Activated naive CD4-positive, alpha-beta T cell treated with anti-CD3 and anti-CD28 coated beads, Interleukin-2, amount 50 U/mL, for 72 hours (primary cell): ENCODE results near the gene MAP7D2. TPM values are rescaled to one million over a fixed set of nuclear protein-coding genes. Genes with fewer than 3 reads are reported as not detected.

Experiments used
- ATAC-seq, 2 donors: fragments of 150-1000 bp; cut with Tn5 transposase; 2 replicates each; pipeline ENCODE4 v1.10.0; 2021; ENCODE audit warnings: mild to moderate bottlenecking in 2 of 2, moderate library complexity in 2 of 2
- DNase-seq, 2 donors: peaks; one replicate each; pipeline ENCODE4 v3.0.0; 2021 to 2022; ENCODE audit warnings: low spot score in 2 of 2
- H3K27ac Mint-ChIP-seq, 2 donors: one replicate each; pipeline ENCODE4 v1.8.0; 2022; ENCODE audit warnings: mild to moderate bottlenecking in 2 of 2, mixed read lengths in 2 of 2
- H3K36me3 Mint-ChIP-seq, 2 donors: one replicate each; pipeline ENCODE4 v1.8.0; 2022; ENCODE audit warnings: mixed read lengths in 2 of 2
- H3K9me3 Mint-ChIP-seq, 2 donors: one replicate each; pipeline ENCODE4 v1.8.0; 2022; ENCODE audit warnings: mixed read lengths in 2 of 2
- total RNA-seq, 2 donors: library from RNA; stranded (reverse); gene quantifications; one replicate each; pipeline ENCODE4 v1.2.3, GENCODE V29; 2022

The MAP7D2 gene
- total RNA-seq, 2 donors from 2014 or later, result 0.18 to 0.25 TPM

DNA sequence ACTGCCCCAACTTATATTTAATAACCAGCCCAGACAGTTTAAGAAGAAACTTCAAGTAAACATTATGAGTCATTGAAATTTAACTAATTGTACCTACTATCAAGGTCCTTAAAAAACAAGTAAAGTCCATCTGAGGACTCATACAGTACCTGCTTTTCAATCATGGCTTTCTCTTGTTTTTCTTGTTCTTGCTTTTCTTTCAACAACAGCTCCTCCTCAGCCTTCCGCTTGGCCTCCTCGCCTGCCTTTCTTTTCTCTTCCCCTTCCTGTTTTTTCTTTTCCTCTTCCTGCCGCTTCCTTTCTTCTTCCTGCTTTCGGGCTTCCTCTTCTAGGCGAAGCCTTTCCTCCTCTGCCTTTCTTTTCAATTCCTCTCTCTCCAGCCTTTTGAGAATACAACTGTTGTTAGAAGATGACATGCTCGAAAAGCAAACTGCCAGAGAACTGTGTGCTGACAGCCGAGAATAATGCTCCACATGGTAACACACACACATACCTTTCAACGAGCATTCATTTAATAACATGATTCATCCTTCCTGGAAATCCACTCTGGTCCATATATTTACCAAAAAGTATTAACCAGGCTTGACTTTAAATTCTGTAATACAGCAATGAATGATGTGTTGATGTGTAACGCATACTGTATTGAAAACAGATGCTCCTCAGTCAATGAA, 100.6 kb downstream of the MAP7D2 start:
- Mint-ChIP-seq H3K9me3 (peaks cover 10 to 11% of the 10 kb centered on the region in 2 donors), H3K27ac (no peak overlapping the region), H3K36me3 (peaks cover 15 to 27% of the 10 kb centered on the region in 2 donors)
- DNase-seq (no peak), ATAC-seq (no peak)

- ATAC-seq, result no peak
- H3K9me3 Mint-ChIP-seq, result peaks cover 10 to 11% of the 10 kb centered on the region in 2 donors
- H3K36me3 Mint-ChIP-seq, result peaks cover 15 to 27% of the 10 kb centered on the region in 2 donors
- no peak for DNase-seq
- H3K27ac Mint-ChIP-seq, result no peak overlapping the region
Observed at GRCh38 chrX:20015422-20015821, 101.3 kb downstream of the MAP7D2 start.

DNA sequence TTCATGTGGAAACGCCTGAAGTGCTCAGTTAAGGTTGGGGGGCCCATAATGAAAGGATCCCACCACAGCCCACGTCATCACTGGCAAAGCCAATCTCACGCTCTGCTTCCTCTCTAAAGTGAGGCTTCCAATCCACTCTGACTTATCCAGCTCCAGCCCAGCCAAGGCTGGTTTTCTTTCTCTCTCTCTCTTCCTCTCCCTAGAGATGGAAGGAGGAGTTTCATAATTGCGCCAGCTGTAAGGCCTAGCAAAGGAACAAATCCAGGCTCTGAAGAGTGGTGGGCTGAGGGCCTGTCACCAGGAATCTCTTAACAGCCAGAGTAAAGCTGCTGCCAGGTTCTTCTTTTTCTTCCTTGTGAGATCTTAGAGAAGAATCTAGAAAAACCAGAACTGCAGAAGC, 105.1 kb downstream of the MAP7D2 start:
- Mint-ChIP-seq H3K36me3 (peaks cover 15% of the 10 kb centered on the region in 2 donors), H3K27ac (no peak overlapping the region), H3K9me3 (peaks cover 10 to 11% of the 10 kb centered on the region in 2 donors)
- ATAC-seq (no peak), DNase-seq (no peak)

GRCh38 chrX:20007962-20008622, 108.6 kb downstream of the MAP7D2 start:
- Mint-ChIP-seq H3K27ac (no peak overlapping the region), H3K36me3 (no peaks in the 10 kb centered on the region), H3K9me3 (no peaks in the 10 kb centered on the region)
- ATAC-seq (no peak), DNase-seq (no peak)

GRCh38 chrX:20005883-20006282, 110.8 kb downstream of the MAP7D2 start:
- no peak overlapping the region for H3K27ac Mint-ChIP-seq
- ATAC-seq (no peak), DNase-seq (no peak)
- H3K36me3 Mint-ChIP-seq, result no peaks in the 10 kb centered on the region
- H3K9me3 Mint-ChIP-seq, result no peaks in the 10 kb centered on the region

DNA sequence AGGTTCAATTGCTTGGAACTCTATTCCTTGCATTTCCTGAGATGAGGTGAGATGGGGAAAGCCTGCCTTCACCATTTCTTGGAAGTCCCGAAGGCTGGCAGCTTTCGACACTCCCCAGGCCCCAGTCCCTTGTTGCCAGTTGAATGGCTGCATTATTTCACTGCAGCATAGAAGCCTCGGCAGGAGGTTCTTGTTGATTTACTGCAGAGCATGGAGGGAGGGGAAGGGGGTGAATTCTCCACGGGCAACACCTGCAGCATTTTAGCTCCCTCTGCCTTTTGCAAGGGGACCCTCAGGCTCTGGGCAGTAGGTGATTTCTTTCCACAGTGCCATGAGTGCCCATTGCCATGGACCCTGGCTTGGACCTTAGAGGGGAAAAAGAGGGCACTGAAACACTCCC, 115.1 kb downstream of the MAP7D2 start:
- DNase-seq (no peak), ATAC-seq (no peak)
- no peaks in the 10 kb centered on the region for H3K36me3 Mint-ChIP-seq
- H3K9me3 Mint-ChIP-seq, result no peaks in the 10 kb centered on the region
- no peak overlapping the region for H3K27ac Mint-ChIP-seq

- Mint-ChIP-seq H3K9me3 (no peaks in the 10 kb centered on the region), H3K27ac (peak overlapping the region; percentile 85 to 90), H3K36me3 (no peaks in the 10 kb centered on the region)
- no peak for DNase-seq
- peak in 1 of 2 donors; percentile 5 for ATAC-seq
Observed at GRCh38 chrX:19991350-19991718, 125.4 kb downstream of the MAP7D2 start.

DNA sequence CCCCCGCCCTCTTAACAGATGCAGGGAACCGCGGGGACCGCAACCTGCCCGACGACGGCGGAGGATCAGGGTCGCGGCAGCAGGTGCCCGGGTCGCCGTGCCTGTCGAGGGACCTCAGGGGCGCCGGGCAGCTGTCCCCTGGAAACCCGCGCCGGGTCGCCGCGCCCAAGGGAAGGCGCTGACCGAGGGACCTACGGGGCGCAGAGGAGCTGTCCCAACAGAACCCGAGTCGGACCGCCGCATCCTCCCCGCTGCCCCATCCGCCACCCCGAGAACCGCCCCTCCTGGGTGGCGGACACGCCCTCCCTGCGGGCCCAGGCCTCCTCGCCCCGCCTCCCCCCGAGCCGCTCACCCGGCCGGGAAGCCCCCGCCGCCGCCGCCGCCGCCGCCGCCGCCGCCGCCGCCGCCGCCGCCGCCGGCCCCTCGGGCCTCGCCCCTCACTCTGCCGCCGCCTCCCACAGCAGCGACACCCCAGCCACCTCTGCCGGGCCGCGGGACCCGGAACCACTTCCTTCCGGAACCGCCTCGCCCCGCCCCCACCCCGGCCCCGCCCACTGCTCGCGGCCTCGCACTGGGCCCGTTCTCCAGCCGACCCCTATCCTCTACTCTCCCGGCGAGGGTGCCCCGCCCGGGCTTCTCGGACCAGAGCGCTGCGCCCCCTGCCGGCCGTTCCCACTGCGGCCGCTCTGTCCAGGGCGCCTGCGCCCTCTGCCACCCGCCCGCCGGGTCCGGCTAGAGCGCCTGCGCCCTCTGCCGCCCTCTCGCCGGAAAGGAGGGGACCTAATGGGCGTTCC, 126.0 kb downstream of the MAP7D2 start, which contains the start of gene BCLAF3:
Gene BCLAF3 (minus strand): TSS at position 506 of the 794 bp plus-strand sequence. CDS start 20,797 bp downstream, outside the sequence.
- Mint-ChIP-seq H3K9me3 (no peaks in the 10 kb centered on the region), H3K36me3 (no peaks in the 10 kb centered on the region), H3K27ac (peak within 1 kb of the TSS; percentile 85 to 90)
- peak; percentile 88 to 93 for DNase-seq
- peak; percentile 97 to 98 for ATAC-seq

GRCh38 chrX:19990151-19990555, 126.6 kb downstream of the MAP7D2 start:
- ATAC-seq (peak in 1 of 2 donors; percentile 2), DNase-seq (no peak)
- Mint-ChIP-seq H3K9me3 (no peaks in the 10 kb centered on the region), H3K27ac (peak overlapping the region; percentile 65 to 78), H3K36me3 (no peaks in the 10 kb centered on the region)

DNA sequence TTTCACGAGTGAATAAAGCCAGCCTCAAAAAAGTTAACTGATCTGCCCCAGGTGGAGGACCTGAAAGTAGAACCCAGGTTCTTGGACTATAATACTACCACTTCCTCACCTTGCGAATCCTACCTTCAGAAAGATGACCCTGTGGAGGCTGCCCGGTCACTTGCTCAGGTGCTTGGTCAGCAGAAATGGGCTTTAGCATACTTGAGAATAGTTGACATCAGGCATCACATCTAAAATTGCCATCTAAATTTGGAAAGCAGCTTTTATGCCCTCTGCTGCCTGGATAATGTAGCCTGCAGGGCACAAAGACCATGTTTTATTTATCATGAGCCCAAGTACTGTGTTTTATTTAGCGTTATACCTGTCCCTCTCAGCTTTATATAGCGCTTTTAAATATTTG, 128.9 kb downstream of the MAP7D2 start:
- DNase-seq (no peak), ATAC-seq (no peak)
- Mint-ChIP-seq H3K9me3 (no peaks in the 10 kb centered on the region), H3K27ac (no peak overlapping the region), H3K36me3 (no peaks in the 10 kb centered on the region)

DNA sequence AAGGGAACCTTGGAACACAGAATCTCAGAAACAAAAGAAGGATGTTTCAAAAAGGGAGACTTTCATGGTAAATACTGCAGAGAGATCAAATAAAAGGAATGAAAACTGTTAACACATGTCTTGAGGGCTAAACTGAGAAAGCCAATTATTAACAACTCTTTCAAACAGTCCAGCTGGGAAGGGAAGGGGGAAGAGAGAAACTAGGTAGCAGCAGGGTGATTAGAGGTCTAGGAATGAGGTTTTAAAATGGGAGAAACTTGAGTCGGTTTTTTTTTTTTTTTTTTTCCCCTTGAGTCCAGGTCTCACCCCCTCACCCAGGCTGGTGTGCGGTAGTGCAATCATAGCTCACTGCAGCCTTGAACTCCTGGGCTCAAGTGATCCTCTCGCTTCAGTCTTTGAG, 130.2 kb downstream of the MAP7D2 start:
- Mint-ChIP-seq H3K9me3 (no peaks in the 10 kb centered on the region), H3K27ac (no peak overlapping the region), H3K36me3 (no peaks in the 10 kb centered on the region)
- no peak for DNase-seq
- no peak for ATAC-seq

GRCh38 chrX:19981947-19982346, 134.8 kb downstream of the MAP7D2 start:
- peaks cover 9 to 15% of the 10 kb centered on the region in 2 donors for H3K36me3 Mint-ChIP-seq
- peak overlapping the region in 1 of 2 donors; percentile 19 for H3K27ac Mint-ChIP-seq
- peaks cover 0 to 5% of the 10 kb centered on the region in 2 donors for H3K9me3 Mint-ChIP-seq
- ATAC-seq, result no peak
- no peak for DNase-seq

DNA sequence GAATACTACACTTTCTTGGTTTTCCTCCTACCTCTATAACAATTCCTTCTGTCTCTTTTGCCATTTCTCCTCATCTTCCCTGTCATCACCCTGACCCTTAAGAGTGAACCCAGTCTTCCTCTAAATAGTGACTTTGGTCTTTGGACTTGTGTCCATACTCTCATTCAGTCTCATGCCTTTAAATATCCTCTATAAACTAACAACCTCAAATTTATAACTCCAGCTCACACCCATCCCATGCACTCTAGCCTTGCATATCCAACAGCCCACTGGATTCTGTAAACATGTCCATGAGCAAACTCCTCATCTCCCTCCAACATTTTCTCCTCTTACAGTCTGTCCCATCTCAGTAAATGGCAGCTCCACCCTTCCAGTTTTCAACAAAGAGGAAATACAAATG, 140.9 kb downstream of the MAP7D2 start:
- peaks cover 11 to 27% of the 10 kb centered on the region in 2 donors for H3K36me3 Mint-ChIP-seq
- ATAC-seq, result no peak

DNA sequence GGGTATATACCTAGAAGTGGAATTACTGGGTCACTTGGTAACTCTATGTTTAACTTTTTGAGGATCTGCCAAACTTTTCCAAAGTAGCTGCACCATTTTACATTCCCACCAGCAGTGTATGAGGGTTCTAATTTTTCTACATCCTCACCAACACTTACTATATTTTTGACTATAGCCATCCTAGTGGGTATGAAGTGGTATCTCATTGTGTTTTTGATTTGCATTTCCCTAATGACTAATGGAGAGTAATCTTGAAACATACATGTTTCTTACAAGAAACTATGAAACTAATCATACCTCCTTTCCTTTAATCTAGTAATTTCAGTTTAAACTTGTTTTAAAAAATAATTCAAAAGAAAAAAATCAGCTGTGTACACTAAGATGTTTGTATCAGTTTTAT, 143.7 kb downstream of the MAP7D2 start:
- peaks cover 7 to 23% of the 10 kb centered on the region in 2 donors for H3K36me3 Mint-ChIP-seq
- ATAC-seq (peak in 1 of 2 donors; percentile 82), DNase-seq (no peak)
- H3K27ac Mint-ChIP-seq, result no peak overlapping the region
- H3K9me3 Mint-ChIP-seq, result peaks cover 0 to 6% of the 10 kb centered on the region in 2 donors

More for the DNA sequence above, 140.9 kb downstream of the MAP7D2 start:
- Mint-ChIP-seq H3K27ac (no peak overlapping the region), H3K9me3 (peaks cover 0 to 10% of the 10 kb centered on the region in 2 donors)
- no peak for DNase-seq

GRCh38 chrX:19968276-19968675, 148.4 kb downstream of the MAP7D2 start:
- ATAC-seq, result no peak
- no peak for DNase-seq
- no peak overlapping the region for H3K27ac Mint-ChIP-seq
- no peaks in the 10 kb centered on the region for H3K9me3 Mint-ChIP-seq
- peaks cover 12 to 17% of the 10 kb centered on the region in 2 donors for H3K36me3 Mint-ChIP-seq

- no peaks in the 10 kb centered on the region for H3K9me3 Mint-ChIP-seq
- DNase-seq, result no peak
- peaks cover 12 to 17% of the 10 kb centered on the region in 2 donors for H3K36me3 Mint-ChIP-seq
- ATAC-seq, result no peak
- H3K27ac Mint-ChIP-seq, result peak overlapping the region in 1 of 2 donors; percentile 65
Observed at GRCh38 chrX:19966056-19966455, 150.7 kb downstream of the MAP7D2 start.
